IPS DF 19.7 (cell line): ENCODE data around the gene BPI.
"Not testable (repeated sequence)": the region's sequence is repeated elsewhere in the genome, so short reads cannot be mapped to it uniquely, and the experiment has no call there.

Experiments used
- DNase-seq: peaks from one replicate; pipeline ENCODE4 v3.0.0-alpha.2; 2013; ENCODE audit warnings: low read depth, low spot score

The BPI gene

DNA sequence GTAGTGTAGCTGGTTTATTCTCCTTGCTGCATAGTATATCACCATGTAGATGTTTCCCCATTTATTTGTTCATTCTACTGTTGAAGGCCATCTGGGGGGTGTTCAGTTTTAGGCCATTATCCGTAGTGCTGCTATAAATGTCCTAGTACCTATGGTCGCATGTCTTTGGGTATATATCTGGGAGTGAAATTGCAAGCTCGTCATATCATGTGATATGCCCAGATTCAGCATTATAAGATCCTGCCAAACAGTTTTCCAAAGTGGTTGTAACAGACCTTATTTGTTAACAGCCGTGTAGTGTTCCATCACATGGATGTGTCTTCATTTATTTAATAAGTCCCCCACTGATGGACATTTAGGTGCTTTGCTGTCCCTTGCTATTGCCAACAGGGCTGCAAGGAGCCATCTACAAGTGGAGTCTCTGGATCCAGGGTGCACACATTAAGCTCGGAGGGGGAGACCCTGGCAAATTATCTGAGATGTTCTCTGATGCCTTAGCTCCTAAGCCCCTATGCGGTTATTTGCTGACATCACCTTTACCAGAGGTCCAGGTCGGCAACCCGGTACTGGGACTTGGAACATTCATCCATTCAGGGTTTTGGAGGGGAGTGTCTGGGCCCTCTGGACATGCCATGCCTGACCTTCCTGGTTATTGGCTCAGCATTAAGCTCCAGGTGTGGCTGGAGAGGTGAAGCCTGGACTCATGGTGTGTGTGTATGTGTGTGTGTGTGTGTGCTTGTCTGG is 59.2 kb downstream of the BPI start:
- DNase-seq = no peak

DNA sequence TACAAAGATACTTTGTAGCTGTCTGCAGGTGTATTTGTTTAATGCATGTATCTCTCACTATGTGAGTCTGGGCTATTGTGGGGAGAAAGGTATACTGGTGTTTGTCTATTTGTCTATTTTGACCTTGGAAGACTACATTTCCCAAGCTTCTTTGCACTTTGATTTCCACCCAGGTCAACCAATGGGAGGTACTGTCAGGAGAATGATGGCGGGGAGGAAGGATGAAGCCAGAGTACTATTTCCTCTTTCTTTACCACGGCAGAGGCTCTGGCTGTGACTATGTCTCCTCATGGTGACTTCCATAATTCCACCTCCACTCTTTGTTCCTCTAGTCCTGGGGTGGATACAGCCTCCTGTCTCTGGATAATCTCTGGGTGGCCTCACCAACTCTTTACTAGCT is 65.4 kb downstream of the BPI start:
- no peak for DNase-seq

DNA sequence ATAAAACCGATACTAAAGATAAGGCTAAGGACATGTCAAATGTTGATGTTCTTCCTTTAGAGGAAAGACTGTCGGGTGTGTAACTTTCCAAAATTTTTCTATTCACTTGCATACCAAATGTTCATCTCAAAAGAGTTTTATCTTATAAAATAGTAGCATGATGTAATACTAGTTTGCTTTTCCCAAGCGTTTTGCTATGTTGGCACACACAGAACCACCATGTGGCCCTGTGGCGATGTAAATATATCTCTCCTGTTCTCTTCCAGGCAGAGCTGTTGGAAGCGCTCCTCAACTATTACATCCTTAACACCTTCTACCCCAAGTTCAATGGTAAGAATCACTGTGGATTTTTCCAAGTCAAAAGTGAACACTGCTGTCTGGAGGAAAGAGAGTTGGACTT is 68.8 kb downstream of the BPI start:
- DNase-seq = no peak

DNA sequence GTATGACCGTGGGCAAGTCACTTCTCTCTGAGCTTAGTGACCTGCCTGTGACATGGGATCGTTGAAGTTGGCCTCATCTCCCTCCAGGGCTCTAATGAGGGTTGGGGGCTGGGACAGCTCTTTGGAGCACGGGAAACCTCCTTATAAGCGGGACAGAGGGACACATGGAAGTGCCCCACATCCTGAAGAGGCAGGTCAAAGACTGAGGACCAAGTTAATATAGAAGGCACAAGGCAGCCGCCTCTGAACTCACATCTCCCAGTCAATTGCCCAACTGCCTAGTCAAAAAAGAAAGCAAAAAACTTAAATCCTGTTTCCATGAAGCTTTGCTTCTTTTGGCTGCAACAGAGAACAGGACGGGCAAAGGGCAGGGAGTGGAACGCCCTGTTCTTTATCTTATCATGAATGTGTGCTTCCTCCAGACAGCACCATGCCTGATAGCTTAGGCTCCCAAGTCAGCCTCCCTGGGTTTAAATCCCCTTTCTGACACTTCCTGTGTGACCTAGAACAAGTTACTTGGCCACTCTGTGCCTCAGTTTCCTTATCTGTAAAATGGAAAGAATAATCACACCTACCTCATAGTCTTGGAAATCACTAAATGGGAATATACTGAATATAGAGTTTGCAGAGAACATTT is 69.4 kb downstream of the BPI start:
- no peak for DNase-seq

DNA sequence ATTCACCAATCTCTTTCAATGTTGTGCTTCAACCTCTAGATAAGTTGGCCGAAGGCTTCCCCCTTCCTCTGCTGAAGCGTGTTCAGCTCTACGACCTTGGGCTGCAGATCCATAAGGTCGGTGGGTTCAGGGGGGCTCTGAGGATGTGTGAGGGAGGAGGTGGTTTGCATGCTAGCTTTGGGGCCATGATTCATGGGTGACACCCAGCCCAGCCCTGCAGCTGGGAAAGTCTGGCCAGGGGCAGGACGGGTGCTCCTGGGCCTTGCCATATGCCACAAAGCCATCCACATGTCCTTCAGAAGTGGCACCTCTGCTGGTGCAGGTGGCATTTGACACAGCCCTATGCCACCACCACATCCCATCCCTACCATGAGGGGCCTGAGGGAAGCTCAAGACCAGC is 69.9 kb downstream of the BPI start:
- no peak for DNase-seq

DNA sequence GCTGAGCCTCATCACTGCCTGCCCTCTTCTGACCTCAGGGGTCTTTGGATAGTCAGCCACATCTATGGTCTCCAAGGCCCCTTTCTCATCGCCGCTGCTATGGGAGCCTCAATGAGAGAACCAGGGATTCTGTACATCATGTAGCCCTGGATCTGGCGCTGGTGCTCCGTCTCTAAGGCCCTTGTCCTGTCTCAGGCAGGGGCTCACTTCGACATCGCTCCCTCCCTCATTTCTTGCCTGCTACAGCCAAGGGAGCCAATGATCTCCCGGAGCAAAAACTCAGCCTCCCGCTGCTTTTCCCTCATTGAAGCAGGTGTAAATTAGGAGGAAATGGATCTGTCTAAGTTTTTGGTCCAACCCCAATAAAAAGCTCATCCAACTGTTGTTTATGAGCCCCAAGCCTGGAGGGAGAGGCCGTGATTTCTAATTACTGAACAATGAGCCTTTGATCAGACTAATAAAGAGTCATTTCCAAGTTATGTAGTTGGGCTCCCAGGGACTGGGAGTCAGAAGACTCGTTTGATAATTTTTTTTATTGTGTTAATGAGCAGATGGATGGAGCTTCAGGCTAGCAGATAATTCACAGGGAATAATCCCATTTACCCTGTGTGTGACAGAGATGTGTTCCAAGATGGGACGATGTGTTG is 73.2 kb downstream of the BPI start:
- no peak for DNase-seq

DNA sequence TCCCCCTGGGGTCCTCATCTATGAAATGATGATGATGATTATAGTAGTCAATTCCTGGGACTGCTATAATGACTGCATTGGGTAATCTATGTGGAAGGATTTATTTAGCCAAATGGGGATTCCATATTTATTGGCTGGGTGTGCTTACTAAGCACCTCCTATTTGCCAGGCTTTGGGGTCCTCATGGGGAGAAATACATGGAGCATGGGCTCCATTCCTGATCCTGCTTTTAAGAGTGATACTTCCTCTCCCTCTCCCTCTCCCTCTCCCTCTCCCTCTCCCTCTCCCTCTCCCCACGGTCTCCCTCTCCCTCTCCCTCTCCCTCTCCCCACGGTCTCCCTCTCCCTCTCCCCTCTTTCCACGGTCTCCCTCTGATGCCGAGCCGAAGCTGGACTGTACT is 73.9 kb downstream of the BPI start:
- DNase-seq = not testable (repeated sequence)

DNA sequence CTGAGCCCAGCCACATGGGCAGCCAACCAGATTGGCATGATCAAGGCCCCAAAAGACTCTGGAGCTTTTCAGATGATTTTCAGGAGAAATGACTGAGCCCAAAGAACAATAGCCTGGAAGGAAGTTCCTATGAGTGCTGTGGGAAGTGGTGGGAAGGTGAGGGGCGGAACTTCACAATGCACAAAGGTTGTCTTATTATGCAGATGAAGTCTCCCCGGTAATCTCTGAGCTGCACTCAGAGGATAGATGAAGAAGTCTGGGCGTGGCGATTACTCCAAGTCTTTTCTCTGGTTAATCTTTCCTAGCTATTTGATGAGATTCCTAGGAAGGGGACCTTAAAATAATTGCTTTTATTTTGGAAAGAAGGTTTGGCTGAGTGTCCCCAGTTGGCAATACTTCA is 79.2 kb downstream of the BPI start:
- DNase-seq = no peak

DNA sequence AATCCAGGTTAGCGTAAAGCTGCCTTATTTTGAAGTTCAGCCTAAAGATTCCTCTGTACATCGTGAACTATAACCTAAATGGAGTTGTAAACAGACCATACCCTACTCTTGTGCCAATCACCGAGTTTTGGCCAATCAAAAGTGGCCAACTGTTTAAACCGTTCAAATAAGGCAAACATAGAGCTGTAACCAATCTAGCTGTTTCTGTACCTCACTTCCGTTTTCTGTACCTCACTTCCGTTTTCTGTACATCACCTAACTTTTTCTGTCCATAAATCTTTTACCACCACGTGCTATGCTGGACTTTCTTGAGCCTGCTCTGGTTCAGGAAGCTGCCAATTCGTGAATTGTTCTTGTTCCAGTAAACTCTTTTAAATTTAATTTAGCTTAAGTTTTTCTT is 82.0 kb downstream of the BPI start:
- no peak for DNase-seq

DNA sequence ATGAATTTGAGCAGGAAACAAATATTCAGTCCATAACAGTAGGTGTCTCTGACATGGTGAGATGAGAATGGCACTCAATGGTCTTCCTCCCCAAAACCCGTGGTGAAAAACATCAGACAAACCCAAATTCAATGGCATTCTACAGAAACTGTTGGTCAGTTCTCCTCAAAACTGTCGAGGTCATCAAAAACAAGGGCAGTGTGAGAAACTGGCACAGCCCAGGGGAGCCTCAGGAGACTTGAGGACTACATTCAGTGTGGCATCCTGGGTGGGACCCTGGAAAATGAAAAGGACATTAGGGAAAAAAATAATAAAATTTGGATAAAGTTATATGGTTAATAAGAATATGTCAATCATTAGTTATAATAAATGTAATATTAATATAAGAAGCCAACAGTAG is 82.9 kb downstream of the BPI start:
- no peak for DNase-seq
